Stimulated activated CD8-positive, alpha-beta memory T cell treated with anti-CD3 and anti-CD28 coated beads, Interleukin-4, amount 100 ng/mL, for 1 hour (primary cell): ENCODE measurements around the gene ACVR1.
"Not testable (repeated sequence)": the region's sequence is repeated elsewhere in the genome, so short reads cannot be mapped to it uniquely, and the experiment has no call there.

Experiments used
- DNase-seq, 2 donors: peaks; one replicate each; pipeline ENCODE4 v3.0.0-alpha.2; 2020; ENCODE audit warnings: low read depth in 2 of 2, low spot score in 1 of 2

The ACVR1 gene

DNA sequence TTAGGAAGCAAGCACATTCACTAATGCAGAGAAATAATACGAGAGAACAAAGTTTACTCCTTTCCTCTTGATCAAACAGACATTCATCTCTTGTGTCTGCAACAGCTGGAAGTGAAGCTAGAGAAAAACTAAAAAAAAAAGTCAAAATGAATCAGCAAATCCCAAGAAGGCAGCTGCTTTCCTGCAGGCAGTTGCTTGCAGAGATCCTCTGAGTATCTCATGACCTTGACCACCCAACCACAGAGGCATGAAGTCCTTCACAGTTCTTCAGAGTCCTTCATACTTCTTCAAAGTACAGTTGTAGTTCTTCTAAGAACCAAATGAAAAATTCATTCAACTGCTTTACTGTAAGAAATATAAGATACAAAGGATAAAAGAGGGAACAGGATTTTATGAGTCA, 150.3 kb downstream of the ACVR1 start:
- no peak for DNase-seq

GRCh38 chr2:157722580-157723234, 153.4 kb downstream of the ACVR1 start:
- DNase-seq, result no peak

DNA sequence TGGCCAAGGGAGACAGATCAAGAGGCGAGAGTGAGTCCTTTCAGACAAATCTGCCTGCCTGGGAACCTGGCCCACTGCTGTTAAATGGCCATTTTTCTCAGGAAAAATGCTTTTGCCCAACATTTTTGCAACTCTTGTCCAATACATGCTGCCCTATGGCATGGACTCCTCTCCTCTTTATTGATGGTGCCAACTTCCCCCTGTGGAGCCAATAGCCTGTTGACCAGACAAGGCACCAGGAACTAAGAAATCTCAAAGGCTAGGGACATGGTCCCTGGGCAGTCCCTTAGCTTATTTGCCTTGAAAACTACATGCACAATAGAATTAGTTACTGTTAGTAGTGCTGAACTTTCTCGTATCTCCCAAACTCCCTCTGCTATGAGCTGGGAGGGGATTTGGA, 155.6 kb downstream of the ACVR1 start:
- DNase-seq, result no peak

GRCh38 chr2:157704653-157705052, 171.5 kb downstream of the ACVR1 start:
- not testable (repeated sequence) for DNase-seq

GRCh38 chr2:157704148-157704547, 172.0 kb downstream of the ACVR1 start:
- not testable (repeated sequence) for DNase-seq

- no peak for DNase-seq
Observed at GRCh38 chr2:157699806-157700205, 176.3 kb downstream of the ACVR1 start.

DNA sequence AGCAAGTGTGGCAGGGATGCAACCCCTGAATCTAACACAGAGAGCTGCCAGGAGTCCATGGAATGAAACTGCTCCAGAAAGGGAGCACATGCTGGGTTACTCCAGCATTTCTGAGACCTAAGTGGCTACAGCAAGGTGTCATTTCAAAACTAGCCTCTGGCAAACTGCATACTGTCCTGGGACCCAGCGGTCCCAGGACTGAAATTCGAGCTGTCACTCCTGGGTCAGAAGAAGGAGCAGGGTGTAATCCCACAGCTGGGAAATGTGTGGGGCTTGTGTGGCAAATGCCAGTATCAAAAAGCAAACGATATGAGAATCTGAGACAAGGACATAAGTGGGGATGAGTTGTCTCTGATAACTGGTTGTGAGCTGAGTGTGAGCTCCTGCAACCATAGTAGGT, 177.1 kb downstream of the ACVR1 start:
- DNase-seq, result no peak

GRCh38 chr2:157698430-157698829, 177.7 kb downstream of the ACVR1 start:
- no peak for DNase-seq

GRCh38 chr2:157696036-157696435, 180.1 kb downstream of the ACVR1 start:
- no peak for DNase-seq

GRCh38 chr2:157692768-157693167, 183.4 kb downstream of the ACVR1 start:
- DNase-seq, result no peak

DNA sequence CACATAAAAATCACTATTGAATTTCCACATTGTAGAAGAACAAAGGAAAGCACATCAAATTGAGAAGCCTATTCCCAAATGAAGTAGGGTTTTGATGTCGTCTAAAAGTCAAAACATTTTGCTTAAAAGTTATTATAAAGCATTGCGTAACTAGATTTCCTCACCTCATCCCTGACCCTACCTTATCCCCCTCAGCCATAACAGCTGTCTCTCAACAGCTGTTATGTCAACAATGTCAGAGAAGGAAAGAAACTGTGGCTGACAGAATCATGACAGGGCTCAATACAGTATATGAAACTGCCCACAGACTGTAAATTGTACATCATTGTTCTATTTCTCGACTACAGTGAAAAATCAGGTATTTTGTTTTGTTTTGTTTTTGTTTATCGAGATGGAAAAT, 184.4 kb downstream of the ACVR1 start:
- DNase-seq, result no peak

DNA sequence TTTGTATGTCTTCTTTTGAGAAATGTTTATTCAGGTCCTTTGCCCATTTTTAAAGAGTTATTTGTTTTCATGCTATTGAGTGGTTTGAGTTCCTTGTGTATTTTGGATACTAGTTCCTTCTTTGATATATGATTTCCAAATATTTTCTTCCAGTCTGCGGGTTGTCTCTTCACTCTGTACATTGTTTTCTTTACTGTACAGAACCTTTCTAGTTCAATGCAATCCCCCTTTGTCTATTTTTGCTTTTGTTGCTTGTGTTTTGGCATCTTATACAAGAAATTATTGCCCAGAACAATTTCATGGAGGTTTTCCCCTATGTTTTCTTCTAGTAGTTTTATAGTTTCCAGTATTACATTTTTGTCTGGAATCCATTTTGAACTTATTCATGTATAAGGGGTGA, 185.0 kb downstream of the ACVR1 start:
- DNase-seq, result no peak
